NCI-H510A treated with DMSO at 0.1 percent for 48 hours (cell line): ENCODE data around the gene FKBP4.

Experiments used
- DNase-seq: peaks from one replicate; lab custom pipeline; 2025; lab: John Stamatoyannopoulos, UW

FKBP4 gene

DNA sequence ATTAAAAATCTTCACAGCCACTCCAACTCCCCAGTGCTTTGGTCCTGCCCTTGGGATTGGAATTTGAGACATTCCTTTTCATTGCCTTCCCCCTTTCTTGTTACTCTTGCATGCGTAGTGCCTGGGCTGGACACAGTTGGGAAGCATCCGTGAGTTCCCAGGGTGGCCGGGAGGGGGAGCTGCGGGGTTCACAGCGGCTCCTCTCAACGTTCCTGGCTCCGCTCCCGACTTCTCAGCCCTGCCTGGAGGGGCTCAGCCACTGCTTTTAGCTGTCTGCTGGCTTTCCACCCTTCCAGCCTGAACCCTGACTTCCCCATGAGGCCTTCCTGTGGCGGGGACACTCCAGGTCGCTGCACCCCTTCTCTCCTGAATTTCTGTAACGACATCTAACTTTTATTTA lies 58.9 kb downstream of the FKBP4 start:
- DNase-seq, result peak; percentile 59
